HG03460 (cell line): ENCODE measurements around the gene NPEPL1.

Experiments
- ATAC-seq: cut with Tn5 transposase; IDR thresholded peaks from one replicate; pipeline ENCODE4 v1.9.1; 2021; ENCODE audit not compliant: unreplicated experiment

The NPEPL1 gene

GRCh38 chr20:58700121-58700821, 7.7 kb downstream of the NPEPL1 start:
- no peak for ATAC-seq

DNA sequence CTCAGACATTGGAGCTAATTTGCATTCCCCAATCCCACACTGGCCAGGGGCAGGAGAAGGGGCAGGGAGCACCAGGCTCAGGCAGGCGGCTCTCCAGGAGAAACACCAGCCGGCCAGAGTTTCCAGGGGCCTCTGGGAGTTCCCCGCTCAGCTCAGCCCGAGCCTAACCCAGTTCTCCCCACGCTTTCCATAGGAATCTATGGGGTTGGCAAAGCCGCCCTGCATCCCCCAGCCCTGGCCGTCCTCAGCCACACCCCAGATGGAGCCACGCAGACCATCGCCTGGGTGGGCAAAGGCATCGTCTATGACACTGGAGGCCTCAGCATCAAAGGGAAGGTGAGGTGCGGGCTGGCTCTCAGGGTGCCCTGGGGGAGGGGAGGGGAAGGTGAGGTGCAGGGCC, 8.2 kb downstream of the NPEPL1 start:
- ATAC-seq = no peak

- no peak for ATAC-seq
Measured at GRCh38 chr20:58701431-58702160, 9.0 kb downstream of the NPEPL1 start.

DNA sequence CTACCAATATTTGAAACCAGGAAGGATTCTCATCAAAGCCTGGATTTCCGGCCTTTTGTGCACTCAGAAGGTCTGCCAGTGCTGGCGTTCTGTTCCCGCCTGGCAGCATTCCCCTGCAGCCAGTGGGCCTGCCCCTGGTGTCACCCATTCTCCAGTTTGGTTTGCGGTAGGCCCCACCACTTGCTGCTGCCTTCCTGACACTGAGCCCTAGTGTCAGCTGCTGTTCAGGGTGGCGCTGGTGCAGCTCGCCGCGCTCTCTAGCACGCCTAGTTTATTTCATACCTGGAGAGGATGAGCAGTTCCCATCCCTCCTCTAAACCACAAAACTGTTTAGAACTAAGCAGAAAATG, 9.5 kb downstream of the NPEPL1 start:
- ATAC-seq = no peak

GRCh38 chr20:58702859-58703648, 10.5 kb downstream of the NPEPL1 start:
- no peak for ATAC-seq

- no peak for ATAC-seq
Measured at GRCh38 chr20:58703765-58704371, 11.3 kb downstream of the NPEPL1 start.

- no peak for ATAC-seq
Measured at GRCh38 chr20:58705208-58705926, 12.8 kb downstream of the NPEPL1 start.

GRCh38 chr20:58706150-58706892, 13.7 kb downstream of the NPEPL1 start:
- ATAC-seq = no peak

- ATAC-seq = no peak
Measured at GRCh38 chr20:58706975-58707681, 14.5 kb downstream of the NPEPL1 start.

GRCh38 chr20:58707770-58708169, 15.2 kb downstream of the NPEPL1 start:
- ATAC-seq = no peak

DNA sequence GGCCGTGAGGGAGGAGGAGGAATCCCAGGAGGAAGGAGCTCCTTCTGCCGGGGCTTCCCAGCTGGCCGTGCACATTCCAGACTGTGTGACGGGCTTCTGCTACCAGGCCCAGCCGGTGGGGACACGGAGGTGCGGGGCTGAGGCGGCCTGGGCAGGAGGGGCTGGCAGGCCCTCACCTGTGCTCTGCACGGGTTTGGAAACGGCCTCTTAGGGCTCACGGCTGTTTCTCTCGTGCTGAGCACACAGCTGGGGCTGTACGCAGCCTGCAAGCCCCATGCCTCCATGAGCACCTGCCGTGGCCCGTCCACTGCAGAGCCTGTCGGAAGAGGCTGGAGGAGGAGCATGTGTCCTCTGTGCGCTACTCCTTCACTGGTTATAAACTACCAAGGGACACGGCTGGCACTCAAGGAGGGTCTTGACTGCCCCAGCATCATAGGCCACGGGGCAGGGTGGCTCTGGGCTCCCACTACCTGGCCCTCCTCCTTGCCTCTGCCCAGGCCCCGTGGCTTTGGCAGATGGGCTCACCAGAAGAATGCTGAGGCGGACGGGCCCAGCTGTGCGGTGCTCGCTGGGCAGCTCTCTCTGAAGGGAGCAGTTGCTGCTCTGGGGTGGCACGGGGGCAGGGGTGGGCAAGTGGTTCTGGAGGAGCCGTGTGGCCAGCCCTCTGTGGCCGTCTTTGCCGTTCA, 15.8 kb downstream of the NPEPL1 start:
- no peak for ATAC-seq

DNA sequence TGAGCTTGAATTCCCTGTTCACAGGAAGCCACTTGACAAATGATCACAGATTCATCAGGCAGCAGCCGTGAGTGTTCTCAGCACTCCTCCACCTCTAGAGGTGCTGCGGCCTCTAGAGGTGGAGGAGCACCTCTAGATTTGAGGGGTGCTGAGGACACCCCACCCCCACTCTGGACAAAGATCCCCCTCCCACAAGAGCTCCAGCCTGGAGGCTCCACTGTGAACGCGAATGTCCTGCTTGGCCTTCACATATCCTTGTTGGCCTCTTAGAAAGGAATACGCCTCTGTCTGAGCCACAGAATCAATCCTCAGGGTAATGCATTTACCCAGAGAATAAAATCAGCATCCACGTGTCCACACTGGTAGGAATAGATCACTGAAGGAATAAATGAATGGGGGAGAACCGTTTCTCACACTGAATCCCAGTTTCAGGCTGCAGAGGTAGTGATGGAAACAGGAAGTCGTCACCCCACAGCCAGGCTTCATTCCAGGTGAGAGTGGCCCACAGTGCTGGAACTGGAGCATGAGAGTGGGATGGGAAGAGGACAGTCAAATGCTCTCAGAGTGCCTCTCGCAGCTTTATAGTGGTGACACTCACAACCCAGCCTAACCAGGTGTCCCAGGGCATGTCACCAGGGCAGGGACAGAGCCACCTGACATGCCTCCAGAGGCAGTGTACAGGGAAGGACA, 16.6 kb downstream of the NPEPL1 start:
- ATAC-seq = no peak

- no peak for ATAC-seq
Measured at GRCh38 chr20:58709703-58710039, 17.1 kb downstream of the NPEPL1 start.

GRCh38 chr20:58710481-58711265, 18.1 kb downstream of the NPEPL1 start:
- ATAC-seq = no peak

DNA sequence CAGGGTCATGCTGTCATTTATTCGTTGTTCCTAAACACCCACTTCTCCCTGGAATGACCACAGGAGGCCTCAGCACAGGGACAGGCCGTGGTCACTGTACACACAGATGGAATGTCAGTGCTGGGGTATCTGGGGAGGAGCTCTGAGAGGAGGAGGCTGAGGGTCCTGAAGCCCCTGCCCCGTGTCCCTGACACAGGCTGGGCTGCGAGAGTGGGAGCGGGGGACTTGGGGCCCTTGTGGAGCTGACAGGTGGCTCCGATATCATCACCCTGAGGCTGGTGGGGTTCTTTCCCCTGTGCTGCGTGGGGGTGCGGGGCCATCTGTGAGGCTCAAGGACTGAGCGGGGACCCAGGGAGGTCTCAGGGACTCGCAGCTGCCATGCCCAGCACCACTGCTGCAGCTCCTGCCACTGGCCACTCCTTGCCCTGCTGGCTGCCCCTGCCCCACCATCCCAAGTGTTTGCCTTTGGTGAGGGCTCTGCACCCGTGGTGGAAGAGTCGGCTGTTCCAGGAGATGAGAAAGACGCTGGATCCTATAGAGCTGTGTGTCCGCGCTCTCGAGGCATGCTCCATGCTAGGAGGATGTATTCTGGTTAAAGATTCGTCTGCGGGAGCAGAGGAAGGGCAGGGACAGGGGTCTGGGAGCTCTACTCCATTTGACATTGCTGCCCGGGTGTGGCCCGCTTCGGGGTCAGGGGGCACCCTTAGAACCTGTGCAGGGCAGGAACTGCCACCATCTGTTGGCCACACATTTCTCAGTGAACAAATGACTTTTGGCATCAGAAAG, 18.9 kb downstream of the NPEPL1 start:
- no peak for ATAC-seq

DNA sequence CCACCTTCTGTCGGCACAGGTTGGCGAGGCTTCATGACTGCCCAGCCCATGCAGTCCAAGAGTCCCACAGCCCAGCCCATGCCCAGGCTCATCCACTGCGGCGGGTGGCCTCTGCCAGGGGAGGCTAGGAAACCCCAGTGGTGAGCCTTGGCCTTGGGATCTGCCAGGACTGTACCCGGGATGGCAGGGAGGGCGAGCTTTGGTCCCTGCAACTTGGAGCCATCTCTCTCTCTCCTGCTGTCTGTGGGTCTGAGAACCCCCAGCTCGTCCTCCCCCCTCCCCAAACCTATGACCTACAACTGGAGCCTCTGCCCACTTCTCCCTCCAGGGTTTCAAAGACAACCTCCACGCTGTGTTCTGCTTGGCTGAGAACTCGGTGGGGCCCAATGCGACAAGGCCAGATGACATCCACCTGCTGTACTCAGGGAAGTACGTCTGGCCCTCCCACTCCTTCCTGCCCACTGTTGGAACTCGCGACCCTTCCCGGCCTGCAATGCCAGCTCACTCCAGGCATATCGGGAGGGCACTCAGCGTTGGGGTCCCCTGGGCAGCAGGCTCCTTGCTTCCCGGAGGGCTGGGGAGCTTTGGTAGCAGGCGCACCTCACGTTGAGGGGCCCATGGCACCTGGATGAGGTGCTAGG, 19.7 kb downstream of the NPEPL1 start:
- no peak for ATAC-seq
